Esophagus squamous epithelium (tissue), 5 donors: ENCODE data around the gene ANK3. TPM values are rescaled to one million over a fixed set of nuclear protein-coding genes. Genes with fewer than 3 reads are reported as not detected.

Source experiments
- DNase-seq: peaks from one replicate; lab custom pipeline; 2025; lab: John Stamatoyannopoulos, UW
- H3K27ac ChIP-seq, 4 donors: fragments of 200-600 bp; sonication (generic); one replicate each; pipeline ENCODE4 v1.5.1; 2016 to 2019; ENCODE audit warnings: mild to moderate bottlenecking in 1 of 4
- H3K27me3 ChIP-seq, 4 donors: fragments of 200-600 bp; sonication (generic); 1 replicate in 3 of 4; 2 replicates in 1 of 4; pipeline versions ENCODE4 v1.5.1 to v1.6.0; 2017 to 2021; ENCODE audit warnings: antibody characterized with exemption in 1 of 4
- H3K36me3 ChIP-seq, 3 donors: fragments of 200-600 bp; sonication (generic); one replicate each; pipeline ENCODE4 v1.5.1; 2016 to 2019
- H3K4me1 ChIP-seq, 3 donors: fragments of 200-600 bp; sonication (generic); one replicate each; pipeline ENCODE4 v1.5.1; 2017 to 2019
- H3K4me3 ChIP-seq, 4 donors: fragments of 200-600 bp; sonication (generic); 1 replicate in 3 of 4; 2 replicates in 1 of 4; pipeline ENCODE4 v1.5.1; 2016 to 2019; ENCODE audit warnings: mild to moderate bottlenecking in 2 of 4, moderate library complexity in 1 of 4
- H3K9me3 ChIP-seq, 3 donors: fragments of 200-600 bp; sonication (generic); one replicate each; pipeline ENCODE4 v1.5.1; 2016 to 2019
- CTCF ChIP-seq, 6 experiments: fragments of 450-650 bp in 4 of 6; fragments of 200-600 bp in 2 of 6; sonication (generic) in 2 of 6; IDR thresholded peaks; one replicate each; pipeline ENCODE4 v1.5.1; 2016 to 2019; ENCODE audit warnings: antibody characterized with exemption in 6 of 6, mild to moderate bottlenecking in 4 of 6, moderate library complexity in 4 of 6
- POLR2A ChIP-seq, 4 donors: fragments of 450-650 bp; IDR thresholded peaks; one replicate each; pipeline ENCODE4 v1.6.1; 2017; ENCODE audit warnings: antibody characterized with exemption in 4 of 4, mild to moderate bottlenecking in 4 of 4, moderate library complexity in 3 of 4
- WGBS, 2 donors: methylation state at CpG; one replicate each; pipeline ENCODE4 v1.1.5; 2018; 5-methylcytosine and 5-hydroxymethylcytosine counted together
- intact Hi-C: fragments of 100-400 bp; cut with DNase I; formaldehyde crosslinking; loops from one replicate; pipeline ENCODE4 v1.15.0; 2022
- total RNA-seq, 4 donors: library from RNA; depleted of rRNA; stranded (reverse); fragments of >200 nt; gene quantifications; one replicate each; pipeline ENCODE4 v1.1.0, GENCODE V29; 2016
- donor health status: DM: yes; HTN: yes; CAD: no.

Gene ANK3
- total RNA-seq, 4 donors from 2014 or later, result 23.1 to 59.1 (median 33.0) TPM

DNA sequence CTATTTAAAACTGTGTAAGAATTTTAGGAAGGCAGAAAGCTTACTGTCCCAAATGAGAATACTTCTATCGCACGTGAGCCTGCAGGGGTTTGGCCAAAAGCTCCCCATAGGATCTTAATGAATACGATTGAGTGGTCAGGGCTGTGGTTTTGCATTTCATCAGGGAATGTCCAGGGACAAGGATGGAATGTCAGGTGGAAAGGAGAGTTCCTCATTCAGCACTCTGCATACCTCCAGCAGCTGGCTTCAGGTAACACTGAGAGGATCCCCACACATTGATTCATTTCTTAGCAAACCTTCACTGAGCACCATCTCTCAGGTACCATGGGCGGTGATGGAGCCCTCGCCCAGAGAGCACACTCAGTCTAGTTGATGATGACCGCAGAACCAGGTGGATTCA lies 27.2 kb downstream of the ANK3 start:
- no peak for TF ChIP-seq POLR2A (IDR thresholded peaks at IDR 0.05)
- no peak for TF ChIP-seq CTCF (IDR thresholded peaks at IDR 0.05)
- Histone ChIP-seq H3K36me3 (no peaks in the 10 kb centered on the region), H3K27me3 (no peaks in the 10 kb centered on the region), H3K4me1 (peaks cover 0 to 8% (median 3%) of the 10 kb centered on the region in 3 donors), H3K4me3 (no peak overlapping the region), H3K9me3 (no peaks in the 10 kb centered on the region), H3K27ac (no peak overlapping the region)
- no peak for DNase-seq
- intact Hi-C loops, result no loop called here
- WGBS, 2 donors, result 90 to 96% methylated on average over 5 to 6 of the region's 6 CpGs

DNA sequence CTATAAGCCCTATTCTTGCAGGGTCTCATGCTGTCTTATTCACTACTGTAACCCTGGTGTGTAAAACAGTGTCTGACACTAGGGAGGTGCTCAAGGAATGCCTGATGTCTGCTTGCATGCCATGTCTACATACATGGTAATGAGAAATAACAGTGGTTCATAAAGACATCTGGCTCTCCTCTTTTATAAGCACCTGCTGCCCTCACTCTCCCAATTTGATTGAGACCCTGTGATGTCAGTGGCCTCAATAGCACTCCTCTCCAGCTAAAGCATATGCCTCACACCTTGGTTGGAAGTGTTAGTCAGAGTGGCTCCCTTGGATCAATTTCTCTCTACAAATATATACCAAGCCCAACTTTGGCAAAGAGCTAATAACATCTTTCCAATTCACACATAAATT lies 30.6 kb downstream of the ANK3 start:
- Histone ChIP-seq H3K36me3 (no peaks in the 10 kb centered on the region), H3K4me1 (no peaks in the 10 kb centered on the region), H3K4me3 (no peak overlapping the region), H3K27ac (no peak overlapping the region), H3K9me3 (no peaks in the 10 kb centered on the region), H3K27me3 (no peaks in the 10 kb centered on the region)
- TF ChIP-seq CTCF (IDR thresholded peaks at IDR 0.05) (no peak), POLR2A (IDR thresholded peaks at IDR 0.05) (no peak)
- DNase-seq, result no peak
- intact Hi-C loops, result no loop called here

- TF ChIP-seq POLR2A (IDR thresholded peaks at IDR 0.05) (no peak), CTCF (IDR thresholded peaks at IDR 0.05) (no peak)
- no peak for DNase-seq
- intact Hi-C loops, result no loop called here
- H3K9me3 ChIP-seq, result no peaks in the 10 kb centered on the region
- H3K27me3 ChIP-seq, result no peaks in the 10 kb centered on the region
- no peaks in the 10 kb centered on the region for H3K4me1 ChIP-seq
- H3K4me3 ChIP-seq, result no peak overlapping the region
- no peak overlapping the region for H3K27ac ChIP-seq
- H3K36me3 ChIP-seq, result no peaks in the 10 kb centered on the region
Measured at GRCh38 chr10:60358282-60358681, 31.4 kb downstream of the ANK3 start.

DNA sequence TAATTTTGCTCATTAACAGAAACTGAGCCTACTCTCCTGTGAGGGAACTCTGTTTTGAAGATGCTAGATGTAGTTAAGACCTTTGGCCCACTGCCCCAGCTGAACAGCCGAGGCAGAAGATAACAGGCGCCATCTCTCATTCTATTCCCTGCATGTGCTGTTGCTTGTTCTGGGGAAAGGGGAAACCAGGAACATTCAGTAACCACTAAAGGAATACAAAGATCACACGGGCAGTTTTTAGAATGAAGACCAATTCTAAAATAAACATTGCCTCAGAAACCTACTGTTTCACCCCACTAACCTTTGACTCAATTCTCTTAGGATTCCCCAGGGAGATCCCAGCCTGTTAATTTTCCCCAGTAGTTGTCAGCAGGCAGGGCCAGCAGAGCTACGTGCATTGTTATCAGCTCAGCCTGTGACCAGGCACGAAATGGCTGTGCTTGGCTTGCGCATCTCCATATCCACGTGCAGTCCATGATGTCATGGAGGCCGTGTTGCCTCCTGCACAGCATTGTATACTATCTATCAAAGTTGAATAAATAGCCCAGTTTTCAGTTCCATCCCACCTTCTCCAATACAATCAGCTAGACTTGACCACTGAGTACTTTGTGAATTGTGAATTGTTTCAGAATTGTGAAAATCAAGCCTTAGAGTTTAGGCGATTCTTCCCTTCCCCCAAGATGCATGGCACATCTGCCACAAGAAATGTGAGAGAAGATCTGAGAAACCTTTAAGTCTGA lies 36.0 kb downstream of the ANK3 start:
- WGBS, 2 donors, result 72 to 82% methylated on average over 9 of the region's 9 CpGs
- Histone ChIP-seq H3K9me3 (no peaks in the 10 kb centered on the region), H3K27ac (no peak overlapping the region), H3K36me3 (no peaks in the 10 kb centered on the region), H3K4me3 (no peak overlapping the region), H3K27me3 (no peaks in the 10 kb centered on the region), H3K4me1 (no peaks in the 10 kb centered on the region)
- intact Hi-C loops, result no loop called here
- no peak for TF ChIP-seq POLR2A (IDR thresholded peaks at IDR 0.05)
- TF ChIP-seq CTCF (IDR thresholded peaks at IDR 0.05), result no peak
- DNase-seq, result no peak

DNA sequence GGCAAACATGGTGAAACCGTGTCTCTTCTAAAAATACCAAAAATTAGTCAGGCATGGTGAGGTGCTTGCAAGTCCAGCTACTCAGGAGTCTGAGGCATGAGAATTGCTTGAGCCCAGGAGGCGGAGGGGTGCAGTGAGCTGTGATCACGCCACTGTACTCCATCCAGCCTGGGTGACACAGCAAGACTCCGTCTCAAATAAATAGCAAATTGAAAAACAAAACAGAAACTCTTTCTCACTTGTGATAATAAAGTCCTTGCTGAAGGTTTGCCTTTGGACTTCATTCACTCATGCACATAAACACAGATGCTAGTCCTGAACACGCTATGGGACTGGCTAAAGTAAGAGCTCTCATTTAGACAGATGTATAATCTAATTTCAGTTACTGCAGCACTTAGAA lies 37.6 kb downstream of the ANK3 start:
- Histone ChIP-seq H3K4me3 (no peak overlapping the region), H3K9me3 (no peaks in the 10 kb centered on the region), H3K27me3 (no peaks in the 10 kb centered on the region), H3K36me3 (no peaks in the 10 kb centered on the region), H3K4me1 (no peaks in the 10 kb centered on the region), H3K27ac (no peak overlapping the region)
- no peak for DNase-seq
- 83 to 93% methylated on average over 5 of the region's 5 CpGs for WGBS, 2 donors
- intact Hi-C loops, result no loop called here
- TF ChIP-seq CTCF (IDR thresholded peaks at IDR 0.05) (no peak), POLR2A (IDR thresholded peaks at IDR 0.05) (no peak)
